ENCODE results near the gene REXO1. TPM values are rescaled to one million over a fixed set of nuclear protein-coding genes. Genes with fewer than 3 reads are reported as not detected.

The REXO1 gene
- total and polyA plus RNA-seq, 9 of the 15 experiments (the other 6 are each of a cell fraction or from before 2014, with no cell fraction given) = 0.04 to 63.3 (median 15.8) TPM

DNA sequence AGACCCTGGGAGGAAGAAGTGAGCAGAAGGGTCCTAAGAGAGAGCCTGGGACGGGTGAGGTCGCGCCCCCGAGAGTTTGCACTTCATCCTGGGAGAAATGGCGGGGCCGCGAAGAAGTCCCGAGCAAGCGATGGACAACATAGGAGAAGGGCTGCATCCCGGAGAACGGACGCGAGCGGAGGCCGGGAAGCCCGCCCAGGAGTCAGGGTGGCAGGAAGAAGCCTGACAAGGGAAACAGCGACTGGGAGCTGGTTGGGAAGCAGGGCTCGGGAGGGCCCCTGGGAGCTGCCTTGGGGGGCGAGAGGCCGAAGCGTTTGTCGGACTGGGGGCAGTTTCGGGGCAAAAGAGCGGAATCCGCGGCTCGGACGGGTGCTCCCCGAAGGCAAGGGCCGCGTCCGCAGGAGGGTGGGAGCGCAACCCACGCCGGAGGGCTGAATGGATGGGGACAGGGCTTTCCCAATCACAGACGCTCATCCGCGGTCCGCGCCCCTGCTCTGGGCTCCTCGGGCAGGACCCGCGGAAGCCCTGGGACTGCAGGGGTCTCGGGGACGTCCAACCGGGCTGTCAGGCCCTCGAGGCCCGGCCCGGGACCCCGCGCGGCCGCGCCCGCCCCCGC is 36.5 kb upstream of the REXO1 start (continued):
- TF ChIP-seq, protein P1, sequence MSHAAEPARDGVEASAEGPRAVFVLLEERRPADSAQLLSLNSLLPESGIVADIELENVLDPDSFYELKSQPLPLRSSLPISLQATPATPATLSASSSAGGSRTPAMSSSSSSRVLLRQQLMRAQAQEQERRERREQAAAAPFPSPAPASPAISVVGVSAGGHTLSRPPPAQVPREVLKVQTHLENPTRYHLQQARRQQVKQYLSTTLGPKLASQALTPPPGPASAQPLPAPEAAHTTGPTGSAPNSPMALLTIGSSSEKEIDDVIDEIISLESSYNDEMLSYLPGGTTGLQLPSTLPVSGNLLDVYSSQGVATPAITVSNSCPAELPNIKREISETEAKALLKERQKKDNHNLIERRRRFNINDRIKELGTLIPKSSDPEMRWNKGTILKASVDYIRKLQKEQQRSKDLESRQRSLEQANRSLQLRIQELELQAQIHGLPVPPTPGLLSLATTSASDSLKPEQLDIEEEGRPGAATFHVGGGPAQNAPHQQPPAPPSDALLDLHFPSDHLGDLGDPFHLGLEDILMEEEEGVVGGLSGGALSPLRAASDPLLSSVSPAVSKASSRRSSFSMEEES (CRISPR knock-in tag; IDR thresholded peaks at IDR 0.05) = no peak
- TF ChIP-seq SP2 (IDR thresholded peaks at IDR 0.05; ENCODE audit: extremely low read depth, low read depth, low read length, poor library complexity, severe bottlenecking) (no peak), PHF20 (IDR thresholded peaks at IDR 0.05; ENCODE audit: partially characterized antibody) (no peak), ZNF232 (CRISPR knock-in tag; IDR thresholded peaks at IDR 0.05) (no peak), ZBTB8A (IDR thresholded peaks at IDR 0.05; ENCODE audit: partially characterized antibody) (no peak), ZNF436 (CRISPR knock-in tag; IDR thresholded peaks at IDR 0.05) (no peak), NR2F6 (CRISPR knock-in tag; IDR thresholded peaks at IDR 0.05) (no peak), HDAC1 (IDR thresholded peaks at IDR 0.05) (no peak), KDM1A (IDR thresholded peaks at IDR 0.05) (no peak), HNRNPH1 (optimal IDR thresholded peaks at IDR 0.05; ENCODE audit: low read depth, low read length) (no peak), IRF2 (CRISPR knock-in tag; IDR thresholded peaks at IDR 0.05) (no peak), TEAD4 (IDR thresholded peaks at IDR 0.05; ENCODE audit: low read length) (no peak), TEAD4 (CRISPR knock-in tag; IDR thresholded peaks at IDR 0.05; ENCODE audit: borderline replicate concordance) (no peak), YY1 (IDR thresholded peaks at IDR 0.05; ENCODE audit: borderline replicate concordance in 1 of 3, control insufficient read depth in 1 of 3, extremely low read depth in 1 of 3, insufficient read depth in 3 of 3, insufficient read length in 1 of 3, insufficient replicate concordance in 2 of 3, low read depth in 1 of 3, low read length in 2 of 3) (no peak)
- TF ChIP-seq, protein P2, sequence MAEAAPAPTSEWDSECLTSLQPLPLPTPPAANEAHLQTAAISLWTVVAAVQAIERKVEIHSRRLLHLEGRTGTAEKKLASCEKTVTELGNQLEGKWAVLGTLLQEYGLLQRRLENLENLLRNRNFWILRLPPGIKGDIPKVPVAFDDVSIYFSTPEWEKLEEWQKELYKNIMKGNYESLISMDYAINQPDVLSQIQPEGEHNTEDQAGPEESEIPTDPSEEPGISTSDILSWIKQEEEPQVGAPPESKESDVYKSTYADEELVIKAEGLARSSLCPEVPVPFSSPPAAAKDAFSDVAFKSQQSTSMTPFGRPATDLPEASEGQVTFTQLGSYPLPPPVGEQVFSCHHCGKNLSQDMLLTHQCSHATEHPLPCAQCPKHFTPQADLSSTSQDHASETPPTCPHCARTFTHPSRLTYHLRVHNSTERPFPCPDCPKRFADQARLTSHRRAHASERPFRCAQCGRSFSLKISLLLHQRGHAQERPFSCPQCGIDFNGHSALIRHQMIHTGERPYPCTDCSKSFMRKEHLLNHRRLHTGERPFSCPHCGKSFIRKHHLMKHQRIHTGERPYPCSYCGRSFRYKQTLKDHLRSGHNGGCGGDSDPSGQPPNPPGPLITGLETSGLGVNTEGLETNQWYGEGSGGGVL (CRISPR knock-in tag; IDR thresholded peaks at IDR 0.05) = no peak
- TF ChIP-seq, protein P3, sequence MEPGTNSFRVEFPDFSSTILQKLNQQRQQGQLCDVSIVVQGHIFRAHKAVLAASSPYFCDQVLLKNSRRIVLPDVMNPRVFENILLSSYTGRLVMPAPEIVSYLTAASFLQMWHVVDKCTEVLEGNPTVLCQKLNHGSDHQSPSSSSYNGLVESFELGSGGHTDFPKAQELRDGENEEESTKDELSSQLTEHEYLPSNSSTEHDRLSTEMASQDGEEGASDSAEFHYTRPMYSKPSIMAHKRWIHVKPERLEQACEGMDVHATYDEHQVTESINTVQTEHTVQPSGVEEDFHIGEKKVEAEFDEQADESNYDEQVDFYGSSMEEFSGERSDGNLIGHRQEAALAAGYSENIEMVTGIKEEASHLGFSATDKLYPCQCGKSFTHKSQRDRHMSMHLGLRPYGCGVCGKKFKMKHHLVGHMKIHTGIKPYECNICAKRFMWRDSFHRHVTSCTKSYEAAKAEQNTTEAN (CRISPR knock-in tag; IDR thresholded peaks at IDR 0.05) = no peak
- TF ChIP-seq, protein P4, sequence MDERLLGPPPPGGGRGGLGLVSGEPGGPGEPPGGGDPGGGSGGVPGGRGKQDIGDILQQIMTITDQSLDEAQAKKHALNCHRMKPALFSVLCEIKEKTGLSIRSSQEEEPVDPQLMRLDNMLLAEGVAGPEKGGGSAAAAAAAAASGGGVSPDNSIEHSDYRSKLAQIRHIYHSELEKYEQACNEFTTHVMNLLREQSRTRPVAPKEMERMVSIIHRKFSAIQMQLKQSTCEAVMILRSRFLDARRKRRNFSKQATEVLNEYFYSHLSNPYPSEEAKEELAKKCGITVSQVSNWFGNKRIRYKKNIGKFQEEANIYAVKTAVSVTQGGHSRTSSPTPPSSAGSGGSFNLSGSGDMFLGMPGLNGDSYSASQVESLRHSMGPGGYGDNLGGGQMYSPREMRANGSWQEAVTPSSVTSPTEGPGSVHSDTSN (CRISPR knock-in tag; IDR thresholded peaks at IDR 0.05; ENCODE audit: low read depth) = no peak
- TF ChIP-seq, protein P4 (tag; conservative IDR thresholded peaks at IDR 0.05; ENCODE audit: low read depth) = no peak

Measured in K562 (cell line).